CD14-positive monocyte (primary cell): ENCODE measurements around the gene CNOT2. TPM values are rescaled to one million over a fixed set of nuclear protein-coding genes. Genes with fewer than 3 reads are reported as not detected.

Source experiments
- DNase-seq, 3 donors: peaks; one replicate each; pipeline ENCODE4 v3.0.0-alpha.2; 2011 to 2022
- H2AFZ ChIP-seq: 2 replicates; pipeline ENCODE4 v1.6.0; 2012; ENCODE audit warnings: mild to moderate bottlenecking, low read depth, low read length, inconsistent platforms; ENCODE audit not compliant: insufficient read depth, poor library complexity, severe bottlenecking
- H3K27ac ChIP-seq, 2 donors: 1 replicate in 1 of 2; 2 replicates in 1 of 2; pipeline ENCODE4 v1.5.1; 2012 to 2013; ENCODE audit warnings: low read length in 2 of 2, control low read depth in 1 of 2, inconsistent platforms in 1 of 2, low read depth in 1 of 2, mild to moderate bottlenecking in 1 of 2
- H3K27me3 ChIP-seq, 2 donors: one replicate each; pipeline versions ENCODE4 v1.6.0 to v1.6.1; 2011 to 2013; ENCODE audit warnings: low read length in 2 of 2; ENCODE audit not compliant: control insufficient read depth in 2 of 2, insufficient read depth in 2 of 2
- H3K36me3 ChIP-seq, 2 donors: replicated peaks in 1 of 2; 1 replicate in 1 of 2; 2 replicates in 1 of 2; pipeline versions ENCODE4 v1.5.1 to v1.6.1; 2012 to 2013; ENCODE audit warnings: low read length in 2 of 2, control low read depth in 1 of 2, inconsistent platforms in 1 of 2, mild to moderate bottlenecking in 1 of 2; ENCODE audit not compliant: insufficient read depth in 2 of 2, control insufficient read depth in 1 of 2
- H3K4me1 ChIP-seq, 2 donors: 1 replicate in 1 of 2; 2 replicates in 1 of 2; pipeline versions ENCODE4 v1.5.1 to v1.6.1; 2012 to 2013; ENCODE audit warnings: low read length in 2 of 2, control low read depth in 1 of 2, inconsistent platforms in 1 of 2, mild to moderate bottlenecking in 1 of 2, moderate library complexity in 1 of 2; ENCODE audit not compliant: insufficient read depth in 2 of 2, control insufficient read depth in 1 of 2
- H3K4me2 ChIP-seq: replicated peaks from 2 replicates; pipeline ENCODE3; 2012; ENCODE audit warnings: low read length, moderate library complexity, mild to moderate bottlenecking; ENCODE audit not compliant: poor library complexity, severe bottlenecking; ENCODE audit errors: extremely low read depth
- H3K4me3 ChIP-seq, 3 experiments: fragments of 200-600 bp in 1 of 3; sonication (generic) in 1 of 3; replicated peaks in 1 of 3; 1 replicate in 2 of 3; 2 replicates in 1 of 3; pipeline ENCODE4 v1.5.1; 2011 to 2013; ENCODE audit warnings: low read length in 3 of 3, mild to moderate bottlenecking in 3 of 3, control low read depth in 2 of 3, low read depth in 2 of 3, inconsistent platforms in 1 of 3, moderate library complexity in 1 of 3
- H3K79me2 ChIP-seq: 2 replicates; pipeline ENCODE4 v1.6.0; 2012; ENCODE audit warnings: mild to moderate bottlenecking, control low read depth, inconsistent platforms, low read length, moderate library complexity; ENCODE audit not compliant: insufficient read depth
- H3K9ac ChIP-seq: 2 replicates; pipeline ENCODE4 v1.6.0; 2017; ENCODE audit warnings: low read length, mild to moderate bottlenecking; ENCODE audit not compliant: insufficient read depth, poor library complexity, severe bottlenecking
- H3K9me3 ChIP-seq, 2 donors: replicated peaks in 1 of 2; 1 replicate in 1 of 2; 2 replicates in 1 of 2; pipeline versions ENCODE4 v1.5.1 to v1.6.1; 2012 to 2013; ENCODE audit warnings: low read length in 2 of 2, control low read depth in 1 of 2; ENCODE audit not compliant: control insufficient read depth in 1 of 2, insufficient read depth in 1 of 2
- H4K20me1 ChIP-seq: 2 replicates; pipeline ENCODE4 v1.6.0; 2012; ENCODE audit warnings: mild to moderate bottlenecking, low read length, control low read depth, moderate library complexity; ENCODE audit not compliant: insufficient read depth
- H3K27ac Mint-ChIP-seq, 7 donors: one replicate each; pipeline ENCODE4 v1.8.0; 2020; ENCODE audit warnings: mild to moderate bottlenecking in 7 of 7, mixed read lengths in 7 of 7, moderate library complexity in 6 of 7, inconsistent platforms in 2 of 7
- H3K27me3 Mint-ChIP-seq, 3 donors: one replicate each; pipeline ENCODE4 v1.8.0; 2021 to 2022; ENCODE audit warnings: low read depth in 3 of 3, mild to moderate bottlenecking in 3 of 3, mixed read lengths in 3 of 3, moderate library complexity in 3 of 3, inconsistent platforms in 1 of 3
- H3K36me3 Mint-ChIP-seq, 2 donors: one replicate each; pipeline ENCODE4 v1.8.0; 2020; ENCODE audit warnings: mixed read lengths in 2 of 2, inconsistent platforms in 1 of 2, mild to moderate bottlenecking in 1 of 2
- H3K4me1 Mint-ChIP-seq: one replicate; pipeline ENCODE4 v1.8.0; 2020; ENCODE audit warnings: mild to moderate bottlenecking, mixed read lengths
- H3K4me3 Mint-ChIP-seq, 2 donors: one replicate each; pipeline ENCODE4 v1.8.0; 2020; ENCODE audit warnings: mild to moderate bottlenecking in 2 of 2, mixed read lengths in 2 of 2, moderate library complexity in 1 of 2
- H3K9me3 Mint-ChIP-seq, 7 donors: one replicate each; pipeline ENCODE4 v1.8.0; 2020 to 2022; ENCODE audit warnings: mixed read lengths in 7 of 7, mild to moderate bottlenecking in 6 of 7, moderate library complexity in 6 of 7, inconsistent platforms in 2 of 7
- WGBS: methylation state at CpG from one replicate; pipeline ENCODE4 v1.1.5; 2013; ENCODE audit warnings: missing lambda C conversion rate; ENCODE audit not compliant: insufficient coverage; 5-methylcytosine and 5-hydroxymethylcytosine counted together
- intact Hi-C, 2 donors: fragments of 100-400 bp; cut with micrococcal nuclease; formaldehyde crosslinking; loops; one replicate each; pipeline versions ENCODE4 v1.15.0 to v1.15.1; 2023
- polyA plus RNA-seq, 3 donors: library from polyadenylated mRNA; depleted of rRNA in 1 of 3; unstranded in 2 of 3; stranded (reverse) in 1 of 3; fragments of 300-500 nt in 2 of 3; fragments of >200 nt in 1 of 3; fragmentation: Illumina TruSeq in 2 of 3; gene quantifications; 1 replicate in 2 of 3; 2 replicates in 1 of 3; pipeline ENCODE4 v1.2.3, GENCODE V29; 2012 to 2021
- TF ChIP-seq, protein P1 (sequence below): fragments of 200-600 bp; IDR thresholded peaks from one replicate; pipeline ENCODE4 v1.8.0; 2022; ENCODE audit warnings: antibody characterized with exemption, mild to moderate bottlenecking

CNOT2 gene
- polyA plus RNA-seq, 3 donors: 49.8 to 77.2 (median 72.7) TPM

GRCh38 chr12:70283232-70283631 lies 40.0 kb downstream of the CNOT2 start:
- H3K9ac ChIP-seq: no peak overlapping the region
- intact Hi-C loops: no loop called here
- H4K20me1 ChIP-seq: peaks cover 94% of the 10 kb centered on the region
- peak overlapping the region in 3 of 7 donors; percentile 1 to 26 (median 9) for H3K27ac Mint-ChIP-seq
- DNase-seq: no peak
- H3K4me2 ChIP-seq: no peak overlapping the region
- TF ChIP-seq, protein P1, sequence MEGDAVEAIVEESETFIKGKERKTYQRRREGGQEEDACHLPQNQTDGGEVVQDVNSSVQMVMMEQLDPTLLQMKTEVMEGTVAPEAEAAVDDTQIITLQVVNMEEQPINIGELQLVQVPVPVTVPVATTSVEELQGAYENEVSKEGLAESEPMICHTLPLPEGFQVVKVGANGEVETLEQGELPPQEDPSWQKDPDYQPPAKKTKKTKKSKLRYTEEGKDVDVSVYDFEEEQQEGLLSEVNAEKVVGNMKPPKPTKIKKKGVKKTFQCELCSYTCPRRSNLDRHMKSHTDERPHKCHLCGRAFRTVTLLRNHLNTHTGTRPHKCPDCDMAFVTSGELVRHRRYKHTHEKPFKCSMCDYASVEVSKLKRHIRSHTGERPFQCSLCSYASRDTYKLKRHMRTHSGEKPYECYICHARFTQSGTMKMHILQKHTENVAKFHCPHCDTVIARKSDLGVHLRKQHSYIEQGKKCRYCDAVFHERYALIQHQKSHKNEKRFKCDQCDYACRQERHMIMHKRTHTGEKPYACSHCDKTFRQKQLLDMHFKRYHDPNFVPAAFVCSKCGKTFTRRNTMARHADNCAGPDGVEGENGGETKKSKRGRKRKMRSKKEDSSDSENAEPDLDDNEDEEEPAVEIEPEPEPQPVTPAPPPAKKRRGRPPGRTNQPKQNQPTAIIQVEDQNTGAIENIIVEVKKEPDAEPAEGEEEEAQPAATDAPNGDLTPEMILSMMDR: no peak
- peaks cover 21 to 76% of the 10 kb centered on the region in 2 donors for H3K36me3 ChIP-seq
- peaks cover 91% of the 10 kb centered on the region for H3K79me2 ChIP-seq
- no peak overlapping the region for H3K4me3 Mint-ChIP-seq
- H3K27me3 Mint-ChIP-seq: no peaks in the 10 kb centered on the region
- no peaks in the 10 kb centered on the region for H3K4me1 ChIP-seq
- peaks cover 35 to 46% of the 10 kb centered on the region in 2 donors for H3K36me3 Mint-ChIP-seq
- H3K27me3 ChIP-seq: no peaks in the 10 kb centered on the region
- peaks cover 0 to 3% (median 0%) of the 10 kb centered on the region in 7 donors for H3K9me3 Mint-ChIP-seq
- H2AFZ ChIP-seq: no peak overlapping the region
- H3K4me3 ChIP-seq: no peak overlapping the region
- H3K9me3 ChIP-seq: no peaks in the 10 kb centered on the region
- no peak overlapping the region for H3K27ac ChIP-seq
- H3K4me1 Mint-ChIP-seq: peaks cover 4% of the 10 kb centered on the region
- WGBS: 100% methylated on average over 1 of the region's 3 CpGs

DNA sequence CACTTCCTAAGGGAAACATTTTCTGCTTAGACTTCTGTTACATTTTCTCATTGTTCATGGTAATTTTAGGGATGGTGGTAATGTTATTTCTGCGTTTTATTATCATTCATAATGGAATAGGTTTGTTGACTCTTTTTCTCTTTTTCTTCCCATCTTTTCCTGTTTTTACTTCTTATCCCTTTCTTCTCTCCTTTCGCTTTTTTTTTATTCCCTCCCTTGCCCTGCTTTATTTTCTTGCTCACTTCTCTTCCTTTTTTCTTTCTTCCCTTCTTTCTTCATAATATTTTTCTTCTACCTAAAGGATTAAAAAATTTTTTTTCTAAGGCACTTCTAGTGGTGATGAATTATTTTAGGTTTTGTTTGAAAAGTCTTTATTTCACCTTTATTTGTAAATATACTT lies 45.6 kb downstream of the CNOT2 start:
- Histone ChIP-seq H3K27ac (no peak overlapping the region), H3K79me2 (peaks cover 89% of the 10 kb centered on the region), H3K4me1 (peaks cover 0 to 3% of the 10 kb centered on the region in 2 donors), H3K4me3 (no peak overlapping the region), H3K9me3 (no peaks in the 10 kb centered on the region), H3K9ac (no peak overlapping the region), H3K27me3 (no peaks in the 10 kb centered on the region), H3K4me2 (no peak overlapping the region), H2AFZ (no peak overlapping the region), H4K20me1 (peaks cover 96% of the 10 kb centered on the region), H3K36me3 (peaks cover 14 to 53% of the 10 kb centered on the region in 2 donors)
- no peaks in the 10 kb centered on the region for H3K27me3 Mint-ChIP-seq
- H3K36me3 Mint-ChIP-seq: peaks cover 35 to 60% of the 10 kb centered on the region in 2 donors
- peaks cover 0 to 3% (median 0%) of the 10 kb centered on the region in 7 donors for H3K9me3 Mint-ChIP-seq
- intact Hi-C loops: no loop called here
- TF ChIP-seq, protein P1: no peak
- H3K4me3 Mint-ChIP-seq: no peak overlapping the region
- WGBS: no CpG with 5 or more reads among the region's 2 CpGs
- H3K27ac Mint-ChIP-seq: no peak overlapping the region
- peaks cover 10% of the 10 kb centered on the region for H3K4me1 Mint-ChIP-seq
- no peak for DNase-seq
